Omental fat pad (tissue), 4 donors: Measurements from ENCODE around the gene OCIAD1. TPM values are rescaled to one million over a fixed set of nuclear protein-coding genes. Genes with fewer than 3 reads are reported as not detected.

Experiments
- ATAC-seq: fragments of 150-250 bp; one replicate; pipeline ENCODE4 v1.9.1; 2016; ENCODE audit warnings: mild to moderate bottlenecking, moderate library complexity; ENCODE audit not compliant: low FRiP score
- DNase-seq: peaks from one replicate; pipeline ENCODE4 v3.0.0-alpha.2; 2019; ENCODE audit warnings: low spot score
- total RNA-seq, 4 donors: library from RNA; depleted of rRNA; stranded (reverse); fragments of >200 nt; gene quantifications; one replicate each; pipeline ENCODE4 v1.1.0, GENCODE V29; 2016
- TF ChIP-seq, protein P1 (sequence below), 3 donors: fragments of 450-650 bp; IDR thresholded peaks; one replicate each; pipeline ENCODE4 v1.5.1; 2016 to 2017; ENCODE audit warnings: antibody characterized with exemption in 3 of 3, mild to moderate bottlenecking in 3 of 3, moderate library complexity in 2 of 3

Gene OCIAD1
- total RNA-seq, 4 donors from 2014 or later = 67.9 to 111 (median 88.8) TPM

DNA sequence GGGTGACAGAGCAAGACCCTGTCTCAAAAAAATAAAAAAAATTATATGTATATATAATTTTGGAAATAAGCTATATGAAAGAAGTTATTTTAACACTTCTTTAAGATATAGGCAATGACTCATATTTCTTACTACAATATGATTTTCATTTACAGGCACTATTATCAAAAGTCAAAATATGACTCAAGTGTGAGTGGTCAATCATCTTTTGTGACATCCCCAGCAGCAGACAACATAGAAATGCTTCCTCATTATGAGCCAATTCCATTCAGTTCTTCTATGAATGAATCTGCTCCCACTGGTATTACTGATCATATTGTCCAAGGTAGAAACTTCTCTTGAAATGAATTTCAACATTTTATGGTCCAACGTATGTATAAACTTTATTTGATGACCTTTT lies 20.8 kb downstream of the OCIAD1 start:
- DNase-seq (no peak), ATAC-seq (no peak)
- TF ChIP-seq, protein P1, sequence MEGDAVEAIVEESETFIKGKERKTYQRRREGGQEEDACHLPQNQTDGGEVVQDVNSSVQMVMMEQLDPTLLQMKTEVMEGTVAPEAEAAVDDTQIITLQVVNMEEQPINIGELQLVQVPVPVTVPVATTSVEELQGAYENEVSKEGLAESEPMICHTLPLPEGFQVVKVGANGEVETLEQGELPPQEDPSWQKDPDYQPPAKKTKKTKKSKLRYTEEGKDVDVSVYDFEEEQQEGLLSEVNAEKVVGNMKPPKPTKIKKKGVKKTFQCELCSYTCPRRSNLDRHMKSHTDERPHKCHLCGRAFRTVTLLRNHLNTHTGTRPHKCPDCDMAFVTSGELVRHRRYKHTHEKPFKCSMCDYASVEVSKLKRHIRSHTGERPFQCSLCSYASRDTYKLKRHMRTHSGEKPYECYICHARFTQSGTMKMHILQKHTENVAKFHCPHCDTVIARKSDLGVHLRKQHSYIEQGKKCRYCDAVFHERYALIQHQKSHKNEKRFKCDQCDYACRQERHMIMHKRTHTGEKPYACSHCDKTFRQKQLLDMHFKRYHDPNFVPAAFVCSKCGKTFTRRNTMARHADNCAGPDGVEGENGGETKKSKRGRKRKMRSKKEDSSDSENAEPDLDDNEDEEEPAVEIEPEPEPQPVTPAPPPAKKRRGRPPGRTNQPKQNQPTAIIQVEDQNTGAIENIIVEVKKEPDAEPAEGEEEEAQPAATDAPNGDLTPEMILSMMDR (IDR thresholded peaks at IDR 0.05) = no peak

DNA sequence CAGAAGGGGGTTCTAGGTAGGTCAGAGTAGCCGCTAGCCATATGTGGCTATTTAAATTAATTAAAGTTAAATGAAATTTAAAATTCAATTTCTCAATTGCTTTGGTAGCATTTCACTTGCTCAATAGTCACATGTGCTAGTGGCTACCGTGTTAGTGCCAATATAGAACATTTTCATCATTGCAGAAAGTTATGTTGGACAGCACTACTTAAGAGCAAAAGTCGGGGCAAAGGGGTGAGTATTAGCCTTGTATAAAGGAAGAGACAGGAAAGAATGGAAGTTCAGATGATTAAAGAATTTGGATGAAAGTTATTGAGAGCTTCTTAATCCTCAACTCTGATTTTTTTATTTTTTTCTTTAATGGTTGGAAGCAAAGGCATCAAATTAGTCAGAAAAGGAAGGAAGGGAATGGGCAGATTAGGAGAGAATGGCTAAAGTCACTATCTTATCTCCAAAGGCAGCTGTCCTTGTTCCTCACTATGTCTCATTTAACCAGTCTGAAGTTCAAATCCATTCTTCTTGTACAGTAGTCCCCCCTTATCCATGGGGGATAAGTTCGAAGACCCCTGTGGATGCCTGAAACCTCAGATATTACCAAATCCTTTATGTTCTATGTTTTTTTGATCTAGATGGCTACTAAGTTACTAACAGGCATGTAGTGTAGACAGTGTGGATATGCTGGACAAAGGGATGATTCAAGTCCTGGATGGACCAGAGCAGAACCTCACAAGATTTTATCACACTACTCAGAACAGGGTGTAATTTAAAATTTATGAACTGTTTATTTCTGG lies 22.9 kb downstream of the OCIAD1 start:
- TF ChIP-seq, protein P1 (IDR thresholded peaks at IDR 0.05) = no peak
- no peak for ATAC-seq
- no peak for DNase-seq

DNA sequence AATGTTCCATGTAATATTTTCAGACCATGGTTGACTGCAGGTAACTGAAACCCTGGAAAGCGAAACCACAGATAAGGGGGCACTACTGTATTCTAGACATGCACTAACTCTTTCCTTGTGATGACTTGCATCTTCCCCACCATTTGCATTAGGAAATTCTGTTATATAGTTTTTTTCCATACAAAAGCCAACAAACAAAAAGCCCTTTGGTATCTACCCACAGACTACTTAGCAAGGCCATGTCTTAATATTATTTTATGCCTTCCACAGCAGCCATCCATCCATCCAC lies 23.5 kb downstream of the OCIAD1 start:
- ATAC-seq (no peak), DNase-seq (no peak)
- TF ChIP-seq, protein P1 (IDR thresholded peaks at IDR 0.05) = no peak

DNA sequence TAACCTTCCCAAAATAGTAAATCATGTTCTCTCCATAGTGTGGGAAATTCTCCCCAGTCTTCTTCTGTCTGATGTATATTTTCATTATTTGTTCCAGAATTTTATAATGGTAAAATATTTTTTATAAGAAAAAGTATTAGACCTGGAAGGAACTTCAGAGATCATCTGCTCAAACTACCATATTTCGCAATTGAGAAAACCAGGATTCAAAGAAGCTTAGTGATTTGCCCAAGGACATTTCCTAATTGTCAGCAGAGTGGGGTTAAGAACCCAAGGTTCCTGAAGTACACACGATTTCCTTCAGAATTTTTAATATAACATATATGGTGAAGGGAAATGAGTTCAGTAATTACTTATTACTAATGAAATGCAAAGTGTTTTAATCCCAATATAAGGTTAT lies 24.1 kb downstream of the OCIAD1 start:
- DNase-seq (no peak), ATAC-seq (no peak)
- TF ChIP-seq, protein P1 (IDR thresholded peaks at IDR 0.05) = no peak

DNA sequence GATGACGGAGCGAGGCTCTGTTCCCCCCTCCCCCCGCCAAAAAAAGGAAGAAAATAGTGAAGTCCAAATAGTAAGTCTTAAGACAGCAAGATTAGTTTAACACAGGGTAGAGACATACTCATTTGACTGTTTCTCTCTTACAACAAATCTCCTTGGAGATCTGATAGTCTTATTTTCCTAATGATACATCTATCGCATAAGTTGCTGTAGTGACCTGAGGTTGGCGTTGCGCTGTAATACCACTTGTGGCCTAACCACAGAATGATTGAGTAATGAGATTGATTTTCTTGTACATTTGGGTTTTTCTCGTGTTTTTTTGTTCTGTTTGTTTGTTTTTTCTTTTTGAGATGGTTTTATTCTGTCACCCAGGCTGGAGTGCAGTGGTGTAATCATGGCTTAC lies 27.2 kb downstream of the OCIAD1 start:
- TF ChIP-seq, protein P1 (IDR thresholded peaks at IDR 0.05) = no peak
- ATAC-seq (no peak), DNase-seq (no peak)

DNA sequence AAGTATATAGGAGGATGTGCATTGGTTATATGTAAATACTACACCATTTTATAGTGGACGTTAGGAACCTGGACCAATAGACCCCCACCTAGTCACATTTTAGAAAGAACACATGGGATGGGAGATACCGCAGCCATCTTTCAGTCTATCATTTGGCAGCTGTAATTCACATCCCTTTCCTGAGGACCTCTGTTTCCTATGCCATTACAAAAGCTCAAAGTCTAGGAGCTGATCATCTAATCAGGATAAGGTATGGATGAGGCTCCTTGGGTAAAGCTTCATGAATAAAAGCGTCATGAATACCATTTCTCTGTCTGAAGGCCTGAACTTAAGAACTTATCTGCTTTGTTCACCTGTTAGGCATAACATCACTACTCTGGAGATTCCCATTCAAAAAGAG lies 31.1 kb downstream of the OCIAD1 start:
- TF ChIP-seq, protein P1 (IDR thresholded peaks at IDR 0.05) = no peak
- no peak for DNase-seq
- no peak for ATAC-seq

DNA sequence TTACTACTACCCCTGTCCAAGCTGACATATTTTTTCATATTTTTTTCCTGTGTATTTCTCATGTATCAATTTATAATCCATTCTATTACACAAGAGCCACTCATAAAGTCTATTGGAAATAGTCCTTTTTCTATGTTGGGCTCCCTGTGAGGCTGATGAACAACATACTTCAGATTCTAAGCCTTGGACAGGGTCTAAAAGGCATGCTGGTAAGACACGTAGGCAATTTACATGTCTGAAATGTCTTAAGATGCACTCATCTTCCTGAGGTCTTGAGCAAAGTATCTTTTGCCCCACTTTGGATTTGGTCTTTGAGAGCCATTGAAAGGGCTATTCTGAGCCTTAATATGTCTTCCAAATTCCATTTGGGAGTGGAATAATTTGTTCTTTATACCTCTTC lies 31.8 kb downstream of the OCIAD1 start:
- TF ChIP-seq, protein P1 (IDR thresholded peaks at IDR 0.05) = no peak
- no peak for ATAC-seq
- DNase-seq = no peak
